Fibroblast of mammary gland (primary cell): ENCODE measurements around the gene B4GALNT3.

ENCODE experiments used
- DNase-seq: peaks from one replicate; pipeline ENCODE4 v3.0.0-alpha.2; 2010; ENCODE audit warnings: low read depth
- H3K4me3 ChIP-seq: 2 replicates; pipeline ENCODE4 v1.5.1; 2011; ENCODE audit warnings: low read depth, mild to moderate bottlenecking, low read length, moderate library complexity; ENCODE audit not compliant: control insufficient read depth
- TF ChIP-seq, protein P1 (sequence below): conservative IDR thresholded peaks from 2 replicates; pipeline ENCODE4 v1.5.1; 2011; ENCODE audit warnings: low read depth, low read length, inconsistent platforms; ENCODE audit not compliant: control insufficient read depth, insufficient read depth

The B4GALNT3 gene

DNA sequence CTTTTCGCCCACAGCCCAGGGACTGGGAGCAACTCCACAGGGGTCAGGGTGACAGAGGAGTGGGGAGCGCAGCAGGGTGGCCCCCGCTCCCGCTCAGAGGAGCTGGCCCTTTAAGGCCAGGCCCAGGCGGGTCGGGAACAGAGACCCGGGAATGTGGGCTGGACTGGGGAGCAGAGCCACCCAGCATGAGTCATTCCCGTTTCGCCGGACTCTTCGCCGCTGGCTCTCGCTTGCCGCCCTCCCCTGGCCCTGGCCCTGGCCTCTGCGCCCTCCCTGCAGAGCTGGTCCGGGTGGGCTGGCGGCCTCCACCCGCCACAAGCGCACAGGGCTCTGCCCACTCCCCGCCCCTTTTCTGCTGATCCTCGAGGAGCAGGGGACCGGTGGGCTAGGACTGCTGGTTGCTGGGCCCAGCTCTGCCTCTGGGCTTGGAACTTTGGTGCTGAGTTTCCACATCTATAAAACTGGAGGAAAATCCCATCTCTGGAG, 110.7 kb downstream of the B4GALNT3 start:
- TF ChIP-seq, protein P1, sequence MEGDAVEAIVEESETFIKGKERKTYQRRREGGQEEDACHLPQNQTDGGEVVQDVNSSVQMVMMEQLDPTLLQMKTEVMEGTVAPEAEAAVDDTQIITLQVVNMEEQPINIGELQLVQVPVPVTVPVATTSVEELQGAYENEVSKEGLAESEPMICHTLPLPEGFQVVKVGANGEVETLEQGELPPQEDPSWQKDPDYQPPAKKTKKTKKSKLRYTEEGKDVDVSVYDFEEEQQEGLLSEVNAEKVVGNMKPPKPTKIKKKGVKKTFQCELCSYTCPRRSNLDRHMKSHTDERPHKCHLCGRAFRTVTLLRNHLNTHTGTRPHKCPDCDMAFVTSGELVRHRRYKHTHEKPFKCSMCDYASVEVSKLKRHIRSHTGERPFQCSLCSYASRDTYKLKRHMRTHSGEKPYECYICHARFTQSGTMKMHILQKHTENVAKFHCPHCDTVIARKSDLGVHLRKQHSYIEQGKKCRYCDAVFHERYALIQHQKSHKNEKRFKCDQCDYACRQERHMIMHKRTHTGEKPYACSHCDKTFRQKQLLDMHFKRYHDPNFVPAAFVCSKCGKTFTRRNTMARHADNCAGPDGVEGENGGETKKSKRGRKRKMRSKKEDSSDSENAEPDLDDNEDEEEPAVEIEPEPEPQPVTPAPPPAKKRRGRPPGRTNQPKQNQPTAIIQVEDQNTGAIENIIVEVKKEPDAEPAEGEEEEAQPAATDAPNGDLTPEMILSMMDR: no peak
- peak overlapping the region; percentile 62 for H3K4me3 ChIP-seq
- peak; percentile 87 for DNase-seq

DNA sequence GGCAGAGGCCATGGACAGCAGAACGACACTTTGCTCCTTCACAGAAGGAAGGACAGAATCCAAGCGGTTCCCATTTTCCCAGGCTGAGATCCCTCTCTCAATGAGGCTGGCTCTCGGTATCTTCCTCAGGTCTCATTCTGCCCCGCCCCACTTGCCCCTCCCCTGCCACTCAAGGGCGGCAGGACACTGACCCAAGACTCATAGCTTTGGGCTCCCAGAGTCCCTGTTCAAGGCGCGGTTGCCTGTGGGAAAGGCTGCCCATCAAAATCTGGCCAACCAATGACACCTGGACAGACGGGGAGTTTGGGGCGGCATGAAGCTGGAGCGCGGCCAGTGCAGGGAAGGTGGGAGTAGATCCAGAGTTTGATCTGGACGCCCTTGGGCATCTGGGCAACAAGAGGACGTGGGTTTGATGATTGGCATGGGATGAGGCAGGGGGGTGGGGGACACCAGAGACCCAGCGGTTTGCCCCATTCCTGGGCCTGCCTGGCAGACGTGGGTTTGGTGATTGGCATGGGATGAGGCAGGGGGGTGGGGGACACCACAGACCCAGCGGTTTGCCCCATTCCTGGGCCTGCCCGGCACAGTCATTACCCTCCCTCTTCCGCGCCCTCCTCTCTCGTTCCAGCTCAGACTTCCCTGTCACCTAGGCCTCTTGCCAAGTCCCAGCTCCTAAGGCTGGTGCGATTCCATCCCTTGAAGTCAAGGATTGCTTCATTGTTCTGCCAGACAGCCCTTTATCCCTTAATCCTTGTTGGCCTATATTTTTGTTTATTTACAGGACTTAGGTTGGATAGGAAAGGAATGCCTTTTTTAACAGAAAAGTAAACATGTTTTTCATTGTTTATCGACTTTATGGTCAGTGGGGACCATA, 111.4 kb downstream of the B4GALNT3 start:
- peak overlapping the region; percentile 62 for H3K4me3 ChIP-seq
- TF ChIP-seq, protein P1: no peak
- DNase-seq: peak; percentile 92

DNA sequence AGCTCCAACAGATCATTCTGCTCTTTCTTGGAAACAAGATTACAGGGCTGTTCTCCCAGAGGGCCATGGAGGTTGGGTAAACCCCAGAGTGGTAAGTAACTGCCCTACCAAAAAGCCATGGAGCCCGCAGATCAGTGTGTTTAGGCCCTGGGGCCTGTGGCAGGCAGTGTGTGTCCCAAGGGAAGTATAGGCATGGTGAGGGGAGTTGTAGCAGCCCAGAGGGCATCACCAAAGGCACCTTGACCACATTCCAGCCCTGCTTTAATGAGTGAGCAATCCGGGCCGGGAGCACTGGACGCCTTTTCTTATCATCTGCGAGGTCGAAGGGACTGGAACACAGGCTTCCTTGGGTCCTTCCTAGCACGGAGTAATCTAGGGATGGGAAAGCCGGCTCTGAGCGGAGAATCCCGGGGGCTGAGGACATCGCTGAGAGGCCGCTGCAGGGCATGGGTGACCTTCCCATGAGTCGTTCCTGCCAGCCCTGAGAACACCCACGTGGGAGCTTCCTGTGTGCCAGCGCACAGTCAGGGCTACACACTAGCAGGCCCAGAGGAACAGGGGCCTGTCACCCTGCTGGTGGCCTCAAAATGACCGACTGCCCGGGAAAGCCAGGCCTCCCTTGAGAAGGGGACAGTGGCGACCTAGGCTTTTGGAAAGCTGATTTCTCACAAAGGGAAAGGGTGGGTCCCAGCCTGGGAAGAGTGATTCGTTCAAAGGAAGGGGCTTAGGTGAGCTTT, 112.2 kb downstream of the B4GALNT3 start:
- peak; percentile 13 for DNase-seq
- H3K4me3 ChIP-seq: no peak overlapping the region

DNA sequence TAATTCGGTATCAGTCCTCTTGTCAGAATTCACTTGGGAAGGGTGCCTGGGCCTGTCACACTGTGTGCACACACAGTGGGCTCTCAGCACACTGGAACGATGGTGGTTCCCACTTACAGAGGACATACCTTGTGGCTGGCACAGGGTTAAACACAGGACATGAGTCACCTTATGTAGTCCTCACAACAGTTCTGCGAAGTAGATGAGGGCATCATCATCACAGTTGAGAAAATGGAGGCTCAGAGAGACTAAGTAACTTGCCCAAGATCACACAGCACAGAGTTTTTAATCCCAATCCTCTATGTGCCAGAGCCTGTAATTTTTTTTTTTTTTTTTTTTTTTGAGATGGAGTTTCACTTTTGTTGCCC, 112.8 kb downstream of the B4GALNT3 start:
- no peak overlapping the region for H3K4me3 ChIP-seq
- TF ChIP-seq, protein P1: no peak
- peak; percentile 47 for DNase-seq

More for the DNA sequence above, 112.2 kb downstream of the B4GALNT3 start:
- TF ChIP-seq, protein P1: no peak

DNA sequence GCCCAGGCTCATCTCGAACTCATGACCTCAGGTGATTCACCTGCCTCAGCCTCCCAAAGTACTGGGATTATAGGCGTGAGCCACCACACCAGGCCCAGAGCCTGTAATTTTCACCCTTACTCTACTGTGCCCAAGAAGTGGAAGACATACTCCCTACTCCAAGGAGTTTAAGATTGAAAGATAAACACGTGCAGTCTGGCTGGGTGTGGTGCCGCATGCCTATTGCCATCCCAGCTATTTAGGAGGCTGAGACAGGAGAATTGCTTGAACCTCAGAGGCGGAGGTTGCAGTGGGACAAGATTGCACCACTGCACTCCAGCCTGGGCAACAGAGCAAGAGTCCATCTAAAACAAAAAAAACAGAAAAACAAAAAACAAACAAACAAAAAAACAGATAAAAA, 113.5 kb downstream of the B4GALNT3 start:
- DNase-seq: no peak

DNA sequence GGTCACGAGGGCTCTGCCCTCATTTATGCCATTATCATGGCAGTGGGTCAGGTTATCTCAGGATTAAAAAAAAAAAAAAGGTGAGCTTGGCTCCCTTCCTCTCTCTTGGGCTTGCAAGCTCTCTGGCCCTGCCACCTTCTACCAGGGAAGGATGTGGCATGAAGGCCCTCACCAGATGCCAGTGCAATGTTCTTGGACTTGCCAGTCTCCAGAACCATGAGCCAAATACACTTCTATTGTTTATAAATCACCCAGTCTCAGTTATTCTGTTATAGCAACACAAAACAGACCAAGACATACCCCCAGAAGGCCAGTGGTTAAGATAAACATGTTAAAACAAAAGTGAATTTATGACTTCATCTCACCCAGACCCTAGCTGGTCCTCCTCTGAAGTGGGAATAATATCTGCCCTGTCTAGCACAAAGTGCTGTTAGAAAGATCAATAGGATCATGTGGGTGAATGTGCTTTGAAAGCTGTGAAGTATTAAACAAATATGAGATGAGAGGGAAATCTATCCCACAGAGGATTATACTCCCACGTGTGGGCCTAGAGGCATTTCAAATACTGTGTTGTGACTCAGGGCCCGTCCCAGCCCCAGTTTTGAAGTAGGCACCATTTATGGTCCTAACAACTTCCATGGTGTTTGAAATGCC, 114.9 kb downstream of the B4GALNT3 start:
- TF ChIP-seq, protein P1: no peak
- DNase-seq: peak; percentile 62
- no peak overlapping the region for H3K4me3 ChIP-seq

More for the DNA sequence above, 113.5 kb downstream of the B4GALNT3 start:
- TF ChIP-seq, protein P1: no peak
- no peak overlapping the region for H3K4me3 ChIP-seq
